Testis (tissue), 3 donors: Measurements from ENCODE around the gene CDYL. TPM values are rescaled to one million over a fixed set of nuclear protein-coding genes. Genes with fewer than 3 reads are reported as not detected.

Source experiments
- DNase-seq: peaks from one replicate; pipeline ENCODE4 v3.0.0-alpha.2; 2019
- H3K27ac ChIP-seq, 2 donors: fragments of 200-600 bp; sonication (generic); one replicate each; pipeline ENCODE4 v1.5.1; 2019
- H3K27me3 ChIP-seq: fragments of 200-600 bp; sonication (generic); one replicate; pipeline ENCODE4 v1.5.1; 2019
- H3K36me3 ChIP-seq: fragments of 200-600 bp; sonication (generic); one replicate; pipeline ENCODE4 v1.5.1; 2017; ENCODE audit warnings: low read depth; ENCODE audit errors: missing control alignments
- H3K4me1 ChIP-seq: fragments of 200-600 bp; sonication (generic); one replicate; pipeline ENCODE4 v1.5.1; 2019
- H3K4me3 ChIP-seq, 2 donors: fragments of 200-600 bp; sonication (generic); one replicate each; pipeline ENCODE4 v1.5.1; 2017 to 2019
- H3K9me3 ChIP-seq: fragments of 200-600 bp; sonication (generic); one replicate; pipeline ENCODE4 v1.5.1; 2017
- POLR2A ChIP-seq: fragments of 450-650 bp; IDR thresholded peaks from one replicate; pipeline ENCODE4 v1.6.1; 2017; ENCODE audit warnings: antibody characterized with exemption, mild to moderate bottlenecking, moderate library complexity
- WGBS, 2 donors: methylation state at CpG; one replicate each; pipeline ENCODE4 v1.1.5; 2018; 5-methylcytosine and 5-hydroxymethylcytosine counted together
- intact Hi-C: fragments of 100-400 bp; cut with DNase I; formaldehyde crosslinking; loops from one replicate; pipeline ENCODE4 v1.15.1; 2023; ENCODE audit warnings: low total_unique reads
- polyA plus RNA-seq: library from polyadenylated mRNA; stranded (reverse); fragments of 350-450 nt; fragmentation: Illumina TruSeq; extraction: RNeasy Lipid Tissue Mini Kit (QIAGEN cat#74804); gene quantifications from one replicate; pipeline ENCODE4 v1.2.3, GENCODE V29; 2014; ENCODE audit warnings: low read depth, low replicate concordance; ENCODE audit not compliant: insufficient read depth
- total RNA-seq, 2 donors: library from RNA; depleted of rRNA; stranded (reverse); fragments of >200 nt; gene quantifications; one replicate each; pipeline ENCODE4 v1.2.3, GENCODE V29; 2016
- TF ChIP-seq, protein P1 (sequence below), 3 experiments: fragments of 450-650 bp in 2 of 3; fragments of 200-600 bp in 1 of 3; sonication (generic) in 1 of 3; IDR thresholded peaks; one replicate each; pipeline ENCODE4 v1.5.1; 2016 to 2019; ENCODE audit warnings: antibody characterized with exemption in 3 of 3, mild to moderate bottlenecking in 2 of 3, moderate library complexity in 1 of 3

Gene CDYL
- total and polyA plus RNA-seq, 3 donors from 2014 or later, result 26.8 to 72.8 (median 46.3) TPM

- H3K4me3 ChIP-seq, result no peak overlapping the region
- no peaks in the 10 kb centered on the region for H3K4me1 ChIP-seq
- TF ChIP-seq, protein P1, sequence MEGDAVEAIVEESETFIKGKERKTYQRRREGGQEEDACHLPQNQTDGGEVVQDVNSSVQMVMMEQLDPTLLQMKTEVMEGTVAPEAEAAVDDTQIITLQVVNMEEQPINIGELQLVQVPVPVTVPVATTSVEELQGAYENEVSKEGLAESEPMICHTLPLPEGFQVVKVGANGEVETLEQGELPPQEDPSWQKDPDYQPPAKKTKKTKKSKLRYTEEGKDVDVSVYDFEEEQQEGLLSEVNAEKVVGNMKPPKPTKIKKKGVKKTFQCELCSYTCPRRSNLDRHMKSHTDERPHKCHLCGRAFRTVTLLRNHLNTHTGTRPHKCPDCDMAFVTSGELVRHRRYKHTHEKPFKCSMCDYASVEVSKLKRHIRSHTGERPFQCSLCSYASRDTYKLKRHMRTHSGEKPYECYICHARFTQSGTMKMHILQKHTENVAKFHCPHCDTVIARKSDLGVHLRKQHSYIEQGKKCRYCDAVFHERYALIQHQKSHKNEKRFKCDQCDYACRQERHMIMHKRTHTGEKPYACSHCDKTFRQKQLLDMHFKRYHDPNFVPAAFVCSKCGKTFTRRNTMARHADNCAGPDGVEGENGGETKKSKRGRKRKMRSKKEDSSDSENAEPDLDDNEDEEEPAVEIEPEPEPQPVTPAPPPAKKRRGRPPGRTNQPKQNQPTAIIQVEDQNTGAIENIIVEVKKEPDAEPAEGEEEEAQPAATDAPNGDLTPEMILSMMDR (IDR thresholded peaks at IDR 0.05), result no peak
- no peak for TF ChIP-seq POLR2A
- H3K27me3 ChIP-seq, result no peaks in the 10 kb centered on the region
- H3K27ac ChIP-seq, result no peak overlapping the region
- H3K9me3 ChIP-seq, result no peaks in the 10 kb centered on the region
- 90 to 92% methylated on average over 11 of the region's 11 CpGs for WGBS, 2 donors
- intact Hi-C loops, result no loop called here
- no peak for DNase-seq
- H3K36me3 ChIP-seq, result no peaks in the 10 kb centered on the region
These were observed 114.4 kb downstream of the CDYL start for GRCh38 chr6:4890627-4891026.

GRCh38 chr6:4891141-4891540 lies 114.9 kb downstream of the CDYL start:
- H3K4me3 ChIP-seq, result no peak overlapping the region
- no peak overlapping the region for H3K27ac ChIP-seq
- 88 to 97% methylated on average over 6 of the region's 6 CpGs for WGBS, 2 donors
- intact Hi-C loops, result no loop called here
- H3K9me3 ChIP-seq, result no peaks in the 10 kb centered on the region
- no peak for DNase-seq
- no peaks in the 10 kb centered on the region for H3K4me1 ChIP-seq
- no peaks in the 10 kb centered on the region for H3K27me3 ChIP-seq
- TF ChIP-seq POLR2A, result no peak
- TF ChIP-seq, protein P1 (IDR thresholded peaks at IDR 0.05), result no peak
- H3K36me3 ChIP-seq, result no peaks in the 10 kb centered on the region

- intact Hi-C loops, result no loop called here
- H3K27me3 ChIP-seq, result no peaks in the 10 kb centered on the region
- DNase-seq, result no peak
- TF ChIP-seq POLR2A, result no peak
- TF ChIP-seq, protein P1 (IDR thresholded peaks at IDR 0.05), result no peak
- no peak overlapping the region for H3K27ac ChIP-seq
- H3K4me1 ChIP-seq, result no peaks in the 10 kb centered on the region
- no peak overlapping the region for H3K4me3 ChIP-seq
- H3K36me3 ChIP-seq, result no peaks in the 10 kb centered on the region
- H3K9me3 ChIP-seq, result no peaks in the 10 kb centered on the region
- WGBS, 2 donors, result 91 to 92% methylated on average over 19 to 20 of the region's 20 CpGs
These were observed 116.7 kb downstream of the CDYL start for GRCh38 chr6:4892785-4893485.

DNA sequence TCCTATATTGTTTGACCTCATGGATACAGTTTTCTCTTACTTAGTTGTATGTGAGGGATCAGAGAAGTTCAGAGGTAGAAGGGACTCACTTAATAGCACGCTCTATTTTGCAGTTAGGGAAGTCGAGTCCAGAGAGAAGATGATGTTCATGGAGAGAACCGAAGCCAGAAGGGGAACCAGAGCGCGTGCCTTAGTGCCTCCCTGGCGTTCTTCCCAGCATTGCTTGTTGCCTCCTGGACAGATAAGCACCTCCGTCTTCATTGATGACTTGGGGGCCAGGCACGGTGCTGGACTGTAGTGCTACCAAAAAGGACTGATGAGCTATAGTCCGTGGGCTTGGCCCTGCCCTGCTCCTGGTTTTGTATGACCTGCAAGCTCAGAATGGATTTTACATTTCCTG lies 117.8 kb downstream of the CDYL start:
- no peaks in the 10 kb centered on the region for H3K27me3 ChIP-seq
- H3K4me3 ChIP-seq, result no peak overlapping the region
- no peak overlapping the region for H3K27ac ChIP-seq
- no peak for TF ChIP-seq POLR2A
- TF ChIP-seq, protein P1 (IDR thresholded peaks at IDR 0.05), result no peak
- DNase-seq, result no peak
- WGBS, 2 donors, result 90% methylated on average over 9 of the region's 9 CpGs
- H3K9me3 ChIP-seq, result no peaks in the 10 kb centered on the region
- H3K4me1 ChIP-seq, result no peaks in the 10 kb centered on the region
- no peaks in the 10 kb centered on the region for H3K36me3 ChIP-seq
- intact Hi-C loops, result no loop called here

- intact Hi-C loops, result no loop called here
- Histone ChIP-seq H3K9me3 (no peaks in the 10 kb centered on the region), H3K4me3 (no peak overlapping the region), H3K4me1 (no peaks in the 10 kb centered on the region), H3K27me3 (no peaks in the 10 kb centered on the region), H3K36me3 (no peaks in the 10 kb centered on the region), H3K27ac (no peak overlapping the region)
- TF ChIP-seq POLR2A, result no peak
- TF ChIP-seq, protein P1 (IDR thresholded peaks at IDR 0.05), result no peak
- no peak for DNase-seq
- WGBS, 2 donors, result 71 to 75% methylated on average over 5 of the region's 5 CpGs
These were observed 119.8 kb downstream of the CDYL start for GRCh38 chr6:4895971-4896370.
